Upper lobe of right lung (tissue), 1 donor: Measurements from ENCODE around the gene CTR9. TPM values are rescaled to one million over a fixed set of nuclear protein-coding genes. Genes with fewer than 3 reads are reported as not detected.

Experiments used
- ATAC-seq: fragments of 200-7000 bp; cut with Tn5 transposase; one replicate; pipeline ENCODE4 v1.9.1; 2020; ENCODE audit warnings: mild to moderate bottlenecking, moderate library complexity
- DNase-seq: peaks from one replicate; pipeline ENCODE4 v3.0.0-alpha.2; 2020
- H3K27ac ChIP-seq: fragments of 200-600 bp; one replicate; pipeline ENCODE4 v1.8.0; 2022
- H3K27me3 ChIP-seq: fragments of 200-600 bp; one replicate; pipeline ENCODE4 v1.8.0; 2022; ENCODE audit warnings: mild to moderate bottlenecking
- H3K36me3 ChIP-seq: fragments of 200-600 bp; one replicate; pipeline ENCODE4 v1.8.0; 2022
- H3K4me1 ChIP-seq: fragments of 200-600 bp; one replicate; pipeline ENCODE4 v1.8.0; 2022
- H3K4me3 ChIP-seq: fragments of 200-600 bp; one replicate; pipeline ENCODE4 v1.8.0; 2022; ENCODE audit warnings: mild to moderate bottlenecking
- H3K9me3 ChIP-seq: fragments of 200-600 bp; one replicate; pipeline ENCODE4 v1.8.0; 2022
- intact Hi-C: fragments of 100-400 bp; cut with DNase I; formaldehyde crosslinking; loops from one replicate; pipeline ENCODE4 v1.11.0; 2022
- total RNA-seq: library from RNA; stranded (reverse); fragmentation: NEBNext Ultra II Directional; extraction: Animal tissue kit (Norgen Biotek cat#: 25700); gene quantifications from one replicate; pipeline ENCODE4 v1.2.1, GENCODE V29; 2021
- TF ChIP-seq, protein P1 (sequence below): fragments of 200-600 bp; IDR thresholded peaks from one replicate; pipeline ENCODE4 v1.8.0; 2022; ENCODE audit warnings: antibody characterized with exemption
- donor health status: DM: no; HTN: yes; CAD: no; lungs with severe emphysema.

Gene CTR9
- total RNA-seq, 1 donor from 2014 or later = 31.3 TPM

DNA sequence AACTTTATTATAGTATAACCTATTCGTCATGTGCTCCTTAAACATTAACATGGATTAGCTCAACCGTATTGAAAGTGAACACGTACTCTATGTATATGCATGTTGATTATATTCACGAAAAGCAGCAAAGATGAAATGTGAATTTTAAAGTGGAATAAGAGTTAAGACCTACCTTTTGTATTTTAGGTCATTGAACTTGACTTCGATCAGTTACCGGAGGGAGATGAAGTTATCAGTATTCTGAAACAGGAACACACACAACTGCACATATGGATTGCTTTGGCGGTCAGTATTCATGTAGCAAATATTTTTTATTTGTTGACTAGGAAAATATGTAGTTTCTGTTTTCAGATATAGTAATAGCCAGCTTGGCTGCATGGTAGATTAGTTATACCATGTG, 1.4 kb downstream of the CTR9 start:
- H3K36me3 ChIP-seq = peaks cover 5% of the 10 kb centered on the region
- H3K4me3 ChIP-seq = peak overlapping the region; percentile 71
- no peak for ATAC-seq
- H3K27ac ChIP-seq = no peak overlapping the region
- no peaks in the 10 kb centered on the region for H3K9me3 ChIP-seq
- TF ChIP-seq, protein P1, sequence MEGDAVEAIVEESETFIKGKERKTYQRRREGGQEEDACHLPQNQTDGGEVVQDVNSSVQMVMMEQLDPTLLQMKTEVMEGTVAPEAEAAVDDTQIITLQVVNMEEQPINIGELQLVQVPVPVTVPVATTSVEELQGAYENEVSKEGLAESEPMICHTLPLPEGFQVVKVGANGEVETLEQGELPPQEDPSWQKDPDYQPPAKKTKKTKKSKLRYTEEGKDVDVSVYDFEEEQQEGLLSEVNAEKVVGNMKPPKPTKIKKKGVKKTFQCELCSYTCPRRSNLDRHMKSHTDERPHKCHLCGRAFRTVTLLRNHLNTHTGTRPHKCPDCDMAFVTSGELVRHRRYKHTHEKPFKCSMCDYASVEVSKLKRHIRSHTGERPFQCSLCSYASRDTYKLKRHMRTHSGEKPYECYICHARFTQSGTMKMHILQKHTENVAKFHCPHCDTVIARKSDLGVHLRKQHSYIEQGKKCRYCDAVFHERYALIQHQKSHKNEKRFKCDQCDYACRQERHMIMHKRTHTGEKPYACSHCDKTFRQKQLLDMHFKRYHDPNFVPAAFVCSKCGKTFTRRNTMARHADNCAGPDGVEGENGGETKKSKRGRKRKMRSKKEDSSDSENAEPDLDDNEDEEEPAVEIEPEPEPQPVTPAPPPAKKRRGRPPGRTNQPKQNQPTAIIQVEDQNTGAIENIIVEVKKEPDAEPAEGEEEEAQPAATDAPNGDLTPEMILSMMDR = no peak
- intact Hi-C loops = no loop called here
- DNase-seq = no peak
- H3K4me1 ChIP-seq = peaks cover 10% of the 10 kb centered on the region
- no peaks in the 10 kb centered on the region for H3K27me3 ChIP-seq

DNA sequence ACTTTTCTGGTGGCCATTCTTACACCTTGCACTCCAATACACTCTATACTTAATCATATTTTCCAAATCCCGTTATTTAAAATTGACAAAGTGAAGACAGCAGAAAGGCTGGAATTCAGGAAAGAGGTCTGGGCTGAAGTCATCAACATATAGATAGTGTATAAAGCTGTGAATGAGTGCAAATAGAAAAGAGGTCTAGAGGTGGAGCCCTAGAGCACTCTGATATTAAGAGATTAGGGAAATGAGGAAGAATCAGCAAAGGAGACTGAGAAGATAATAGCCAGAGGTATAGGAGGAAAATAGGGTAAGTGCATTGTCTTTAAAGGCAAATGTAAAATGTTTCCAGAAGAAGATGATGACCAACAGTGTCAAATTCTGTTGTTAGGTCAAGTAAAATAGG, 7.9 kb downstream of the CTR9 start:
- TF ChIP-seq, protein P1 = no peak
- ATAC-seq = peak; percentile 34

DNA sequence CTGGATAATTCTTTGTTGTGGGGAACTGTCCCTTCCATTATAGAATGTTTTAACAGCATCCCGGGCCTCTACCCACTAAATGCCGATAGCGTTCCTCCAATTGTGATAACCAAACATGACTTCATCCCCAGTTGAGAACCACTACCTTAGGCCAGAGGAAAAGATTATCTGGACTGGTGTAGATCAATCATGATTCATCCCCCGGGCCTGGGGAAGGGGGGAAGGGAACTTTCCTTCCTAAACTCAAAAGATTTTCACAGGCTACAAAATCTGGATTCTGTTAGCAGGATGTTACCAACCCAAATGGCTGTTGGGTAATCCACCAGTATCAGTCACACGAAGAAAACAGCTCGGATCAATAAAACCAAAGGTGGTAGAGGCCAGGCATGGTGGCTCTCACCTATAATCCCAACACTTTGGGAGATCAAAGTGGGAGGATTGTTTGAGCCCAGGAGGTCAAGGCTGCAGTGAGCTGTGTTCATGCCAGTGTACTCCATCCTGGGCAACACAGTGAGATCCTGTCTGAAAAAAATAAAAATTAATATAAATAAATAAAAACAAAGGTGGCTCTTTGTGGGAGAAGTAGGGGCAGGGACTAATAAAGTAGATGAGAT, 10.1 kb downstream of the CTR9 start:
- H3K4me3 ChIP-seq = no peak overlapping the region
- H3K4me1 ChIP-seq = no peaks in the 10 kb centered on the region
- DNase-seq (no peak), ATAC-seq (no peak)
- no peaks in the 10 kb centered on the region for H3K27me3 ChIP-seq
- H3K36me3 ChIP-seq = no peaks in the 10 kb centered on the region
- TF ChIP-seq, protein P1 = no peak
- H3K9me3 ChIP-seq = no peaks in the 10 kb centered on the region
- intact Hi-C loops = no loop called here
- no peak overlapping the region for H3K27ac ChIP-seq

More for the DNA sequence above, 7.9 kb downstream of the CTR9 start:
- no peaks in the 10 kb centered on the region for H3K9me3 ChIP-seq
- H3K36me3 ChIP-seq = peaks cover under 1% of the 10 kb centered on the region
- no peak for DNase-seq
- no peak overlapping the region for H3K27ac ChIP-seq
- intact Hi-C loops = no loop called here
- H3K4me3 ChIP-seq = no peak overlapping the region
- H3K27me3 ChIP-seq = no peaks in the 10 kb centered on the region
- H3K4me1 ChIP-seq = no peaks in the 10 kb centered on the region

DNA sequence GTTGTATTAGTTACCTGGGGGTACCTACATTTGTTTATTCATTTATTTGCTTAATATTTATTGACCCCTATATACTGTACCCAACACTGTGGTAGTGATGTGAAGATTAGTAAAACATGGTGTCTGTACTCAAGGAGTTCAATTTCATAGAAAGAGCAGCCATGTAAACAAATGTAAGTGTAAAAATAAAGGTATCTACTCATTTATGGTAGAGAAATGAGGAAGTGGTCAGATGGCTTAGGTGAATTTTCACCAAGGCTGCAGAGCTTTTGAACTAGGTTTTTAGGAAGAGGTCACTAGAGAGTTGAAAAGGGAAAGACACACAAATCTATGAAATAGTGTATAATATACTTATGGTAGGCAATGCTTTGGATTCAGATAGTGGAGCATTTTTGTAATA, 11.1 kb downstream of the CTR9 start:
- TF ChIP-seq, protein P1 = no peak
- H3K4me1 ChIP-seq = no peaks in the 10 kb centered on the region
- no peak overlapping the region for H3K27ac ChIP-seq
- intact Hi-C loops = no loop called here
- H3K4me3 ChIP-seq = no peak overlapping the region
- DNase-seq = no peak
- no peaks in the 10 kb centered on the region for H3K36me3 ChIP-seq
- no peaks in the 10 kb centered on the region for H3K9me3 ChIP-seq
- H3K27me3 ChIP-seq = no peaks in the 10 kb centered on the region
- no peak for ATAC-seq

DNA sequence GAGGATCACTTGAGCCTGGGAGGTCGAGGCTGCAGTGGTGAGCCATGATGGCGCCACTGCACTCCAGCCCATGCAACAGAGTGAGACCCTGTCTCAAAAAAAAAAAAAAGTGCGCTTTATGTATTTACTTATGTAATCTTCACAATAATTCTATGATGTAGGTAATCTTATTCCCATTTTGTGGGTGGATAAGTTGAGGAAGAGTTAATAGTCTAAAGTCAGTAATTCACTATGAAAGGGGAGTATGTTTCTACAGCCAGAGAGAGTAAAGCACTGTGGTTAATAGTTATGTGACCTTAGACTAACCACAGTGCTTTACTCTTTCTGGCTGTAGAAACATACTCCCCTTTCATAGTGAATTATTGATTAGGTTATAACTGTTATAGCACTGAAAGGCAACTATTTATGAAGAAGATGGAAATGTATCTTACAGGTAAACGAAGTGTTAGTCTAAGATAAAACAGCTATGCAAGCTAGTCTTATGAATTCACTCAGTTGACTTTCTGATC, 11.9 kb downstream of the CTR9 start:
- Histone ChIP-seq H3K4me3 (no peak overlapping the region), H3K9me3 (no peaks in the 10 kb centered on the region), H3K27ac (no peak overlapping the region), H3K27me3 (no peaks in the 10 kb centered on the region), H3K36me3 (no peaks in the 10 kb centered on the region), H3K4me1 (no peaks in the 10 kb centered on the region)
- ATAC-seq (no peak), DNase-seq (no peak)
- intact Hi-C loops = no loop called here
- TF ChIP-seq, protein P1 = no peak
